GM19193 (cell line): ENCODE data around the gene CDH2.

Experiments
- POLR2A ChIP-seq: IDR thresholded peaks from 4 replicates; pipeline ENCODE4 v1.6.1; 2011; ENCODE audit not compliant: insufficient read depth, insufficient read length; ENCODE audit errors: extremely low read depth

Gene CDH2

GRCh38 chr18:27942706-27943105, 234.2 kb downstream of the CDH2 start:
- no peak for TF ChIP-seq POLR2A

GRCh38 chr18:27931535-27931934, 245.4 kb downstream of the CDH2 start:
- no peak for TF ChIP-seq POLR2A

- no peak for TF ChIP-seq POLR2A
Observed at GRCh38 chr18:27922780-27923179, 254.2 kb downstream of the CDH2 start.

- TF ChIP-seq POLR2A: no peak
Observed at GRCh38 chr18:27921904-27922751, 254.8 kb downstream of the CDH2 start.

GRCh38 chr18:27921392-27921791, 255.5 kb downstream of the CDH2 start:
- TF ChIP-seq POLR2A: no peak

- TF ChIP-seq POLR2A: no peak
Observed at GRCh38 chr18:27920836-27921235, 256.1 kb downstream of the CDH2 start.

- no peak for TF ChIP-seq POLR2A
Observed at GRCh38 chr18:27903906-27904305, 273.0 kb downstream of the CDH2 start.

- no peak for TF ChIP-seq POLR2A
Observed at GRCh38 chr18:27901424-27902226, 275.3 kb downstream of the CDH2 start.
